Peyer's patch (tissue), 4 donors: Measurements from ENCODE around the gene NKX2-4.

ENCODE experiments used
- POLR2A ChIP-seq, 2 donors: fragments of 450-650 bp; IDR thresholded peaks; one replicate each; pipeline ENCODE4 v1.5.1; 2017; ENCODE audit warnings: antibody characterized with exemption in 2 of 2, mild to moderate bottlenecking in 2 of 2, moderate library complexity in 2 of 2
- TF ChIP-seq, protein P1 (sequence below), 6 experiments: fragments of 450-650 bp in 4 of 6; fragments of 200-600 bp in 2 of 6; sonication (generic) in 1 of 6; IDR thresholded peaks; one replicate each; pipeline ENCODE4 v1.5.1; 2017 to 2019; ENCODE audit warnings: antibody characterized with exemption in 6 of 6, mild to moderate bottlenecking in 3 of 6, moderate library complexity in 1 of 6

DNA sequence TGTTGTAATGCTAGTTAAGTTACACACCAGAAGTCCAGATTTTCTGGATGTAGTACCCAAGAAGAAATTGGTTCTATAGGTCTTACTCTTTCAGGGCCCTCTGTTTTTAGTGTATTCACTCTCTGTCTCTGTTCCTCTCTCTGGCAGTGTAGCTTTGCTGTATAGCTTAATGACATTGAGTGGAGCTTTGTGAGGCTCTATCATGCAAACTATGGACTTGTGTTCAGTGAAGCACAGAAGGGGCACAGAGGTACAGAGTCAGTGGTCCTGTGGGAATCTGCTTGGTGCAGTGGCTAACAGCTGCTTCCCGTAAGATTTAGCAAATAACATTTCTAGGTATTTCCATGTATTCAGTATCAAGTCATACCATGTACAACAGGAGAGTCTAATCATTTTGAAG, 26.1 kb downstream of the NKX2-4 start:
- TF ChIP-seq, protein P1, sequence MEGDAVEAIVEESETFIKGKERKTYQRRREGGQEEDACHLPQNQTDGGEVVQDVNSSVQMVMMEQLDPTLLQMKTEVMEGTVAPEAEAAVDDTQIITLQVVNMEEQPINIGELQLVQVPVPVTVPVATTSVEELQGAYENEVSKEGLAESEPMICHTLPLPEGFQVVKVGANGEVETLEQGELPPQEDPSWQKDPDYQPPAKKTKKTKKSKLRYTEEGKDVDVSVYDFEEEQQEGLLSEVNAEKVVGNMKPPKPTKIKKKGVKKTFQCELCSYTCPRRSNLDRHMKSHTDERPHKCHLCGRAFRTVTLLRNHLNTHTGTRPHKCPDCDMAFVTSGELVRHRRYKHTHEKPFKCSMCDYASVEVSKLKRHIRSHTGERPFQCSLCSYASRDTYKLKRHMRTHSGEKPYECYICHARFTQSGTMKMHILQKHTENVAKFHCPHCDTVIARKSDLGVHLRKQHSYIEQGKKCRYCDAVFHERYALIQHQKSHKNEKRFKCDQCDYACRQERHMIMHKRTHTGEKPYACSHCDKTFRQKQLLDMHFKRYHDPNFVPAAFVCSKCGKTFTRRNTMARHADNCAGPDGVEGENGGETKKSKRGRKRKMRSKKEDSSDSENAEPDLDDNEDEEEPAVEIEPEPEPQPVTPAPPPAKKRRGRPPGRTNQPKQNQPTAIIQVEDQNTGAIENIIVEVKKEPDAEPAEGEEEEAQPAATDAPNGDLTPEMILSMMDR (IDR thresholded peaks at IDR 0.05) = no peak
- no peak for TF ChIP-seq POLR2A (IDR thresholded peaks at IDR 0.05)
